ENCODE results near the gene ELFN1. TPM values are rescaled to one million over a fixed set of nuclear protein-coding genes. Genes with fewer than 3 reads are reported as not detected.
A peak's percentile ranks its signal among the peaks of the same experiment; 100 is the strongest.

ELFN1 gene
- total and polyA plus RNA-seq, 10 of the 15 experiments (the other 5 are each of a cell fraction or from before 2014, with no cell fraction given) = 0.04 TPM; not detected in 9

DNA sequence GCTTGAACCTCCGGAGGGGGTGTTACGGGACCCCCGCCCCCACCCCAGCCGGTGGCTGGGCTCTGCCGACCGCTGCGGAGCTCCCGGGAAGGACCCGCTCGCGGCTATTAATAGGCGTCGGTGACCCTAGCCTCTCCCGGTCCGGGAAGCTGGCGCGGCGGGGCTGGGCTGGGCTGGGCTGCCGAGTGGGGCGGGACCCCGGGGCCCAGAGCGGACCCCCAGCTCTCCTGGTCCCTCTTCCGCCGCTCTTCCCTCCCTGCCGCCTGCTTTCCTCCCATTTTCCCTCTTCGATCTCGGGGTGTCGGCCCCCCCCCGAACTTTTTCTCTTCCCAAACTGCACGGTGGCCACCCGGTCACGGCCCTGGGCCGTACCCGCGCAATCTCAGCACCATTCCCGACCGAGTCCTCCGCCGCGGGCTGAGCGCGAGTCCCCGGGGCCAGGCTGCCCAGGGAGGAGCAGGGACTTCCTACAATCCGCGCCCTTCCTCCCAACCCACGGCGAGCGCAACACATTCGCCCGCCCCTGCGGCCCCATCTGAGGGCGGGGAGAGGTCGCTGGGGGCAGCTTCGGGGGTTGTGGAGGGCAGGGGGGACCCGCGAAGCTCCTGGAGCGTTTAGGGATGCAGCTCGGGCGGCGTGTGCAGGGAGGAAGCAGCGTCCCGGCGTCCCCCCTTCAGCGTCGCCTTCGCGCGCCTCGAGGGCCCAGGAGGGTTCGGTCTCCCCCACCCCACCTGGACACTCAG, 3.1 kb upstream of the ELFN1 start:
- ChIA-PET POLR2A (no interaction called here), RAD21 (ENCODE audit: unreplicated experiment) (no interaction called here), CTCF (no interaction called here), SMC1A (ENCODE audit: uncharacterized antibody, unreplicated experiment) (no interaction called here)
- no peaks in the 10 kb centered on the region for H3K4me1 ChIP-seq (ENCODE audit: control insufficient read depth, insufficient read depth, low read length)
- no peaks in the 10 kb centered on the region for H3K9me3 ChIP-seq (replicated peaks; ENCODE audit: control insufficient read depth, insufficient read depth, low read length)
- TF ChIP-seq NBN (IDR thresholded peaks at IDR 0.05) (no peak), PKNOX1 (IDR thresholded peaks at IDR 0.05) (no peak), MLLT1 (IDR thresholded peaks at IDR 0.05) (no peak), BCL3 (IDR thresholded peaks at IDR 0.05; ENCODE audit: borderline replicate concordance, insufficient read depth, low read depth, low read length, poor library complexity, severe bottlenecking) (no peak), SUZ12 (IDR thresholded peaks at IDR 0.05; ENCODE audit: unreplicated experiment) (peak; percentile 98), ZNF24 (IDR thresholded peaks at IDR 0.05) (no peak)
- no TSS peak for BruUV-seq (replicated peaks)
- 5% methylated on average over 47 of the region's 70 CpGs for WGBS (ENCODE audit: insufficient coverage, insufficient replicate concordance, low lambda C conversion rate, missing lambda C conversion rate)
- in situ Hi-C loops (cut with MboI) (loop anchor here (10.0 kb wide), 1 partner anchor 548 kb away; no protein-coding TSS in a partner anchor), intact Hi-C loops (cut with micrococcal nuclease; ENCODE audit: unreplicated experiment) (loop anchor here (5.0 kb wide), 1 partner anchor 540 kb away; no protein-coding TSS in a partner anchor)
- no peak overlapping the region for H3K27ac ChIP-seq (ENCODE audit: control insufficient read depth, insufficient read depth)
- H3K4me2 ChIP-seq (ENCODE audit: control insufficient read depth, insufficient read depth) = no peak overlapping the region
- no peak overlapping the region for H2AFZ ChIP-seq (ENCODE audit: control insufficient read depth, low read depth, low read length)
- H3K27me3 ChIP-seq (replicated peaks in 1 of 2; ENCODE audit: control insufficient read depth in 2 of 2, insufficient read depth in 2 of 2, low read length in 1 of 2) = peaks cover 1 to 6% of the 10 kb centered on the region in 2 experiments; a peak in 2 of 4 replicates
- H3K4me3 ChIP-seq = no peak overlapping the region
- H3K9ac ChIP-seq (ENCODE audit: control insufficient read depth, insufficient read depth, low read length) = no peak overlapping the region
- no peaks in the 10 kb centered on the region for H3K36me3 ChIP-seq (ENCODE audit: control insufficient read depth in 2 of 2, insufficient read depth in 2 of 2, low read length in 1 of 2)
- DNase-seq (ENCODE audit: low read depth, low spot score) (no peak), ATAC-seq (no peak), FAIRE-seq (no peak)
- no peaks in the 10 kb centered on the region for H4K20me1 ChIP-seq (ENCODE audit: control insufficient read depth, insufficient read depth)
- no peaks in the 10 kb centered on the region for H3K79me2 ChIP-seq (ENCODE audit: control insufficient read depth, insufficient read depth, low read length)

Data from GM12878 (cell line).